Osteocyte (in vitro differentiated cells): ENCODE results near the gene IRF2BPL. TPM values are rescaled to one million over a fixed set of nuclear protein-coding genes. Genes with fewer than 3 reads are reported as not detected.
A peak's percentile ranks its signal among the peaks of the same experiment; 100 is the strongest.

Experiments
- DNase-seq: peaks from one replicate; pipeline ENCODE4 v3.0.0; 2021; ENCODE audit warnings: mixed read lengths; ENCODE audit not compliant: unreplicated experiment; ENCODE audit errors: extremely low spot score
- H3K27ac Mint-ChIP-seq: one replicate; pipeline ENCODE4 v1.8.0; 2021; ENCODE audit warnings: mild to moderate bottlenecking, mixed read lengths; ENCODE audit not compliant: unreplicated experiment
- H3K27me3 Mint-ChIP-seq: one replicate; pipeline ENCODE4 v1.8.0; 2021; ENCODE audit warnings: mixed read lengths; ENCODE audit not compliant: unreplicated experiment
- H3K36me3 Mint-ChIP-seq: one replicate; pipeline ENCODE4 v1.8.0; 2021; ENCODE audit warnings: mixed read lengths; ENCODE audit not compliant: unreplicated experiment
- H3K4me1 Mint-ChIP-seq: one replicate; pipeline ENCODE4 v1.8.0; 2021; ENCODE audit warnings: mixed read lengths; ENCODE audit not compliant: unreplicated experiment
- H3K4me3 Mint-ChIP-seq: one replicate; pipeline ENCODE4 v1.8.0; 2021; ENCODE audit warnings: mild to moderate bottlenecking, moderate library complexity, mixed read lengths; ENCODE audit not compliant: unreplicated experiment
- H3K9me3 Mint-ChIP-seq: one replicate; pipeline ENCODE4 v1.8.0; 2021; ENCODE audit warnings: mixed read lengths; ENCODE audit not compliant: unreplicated experiment
- total RNA-seq: library from RNA; stranded (reverse); gene quantifications from 2 replicates; pipeline ENCODE4 v1.2.1, GENCODE V29; 2021
- TF ChIP-seq, protein P1 (sequence below): fragments of 200-600 bp; sonication (generic); IDR thresholded peaks from 2 replicates; pipeline ENCODE4 v1.5.0; 2021; ENCODE audit warnings: antibody characterized with exemption, mild to moderate bottlenecking, moderate library complexity

The IRF2BPL gene
- total RNA-seq, 1 donor from 2014 or later = 120 TPM

GRCh38 chr14:77033622-77034589, 5.4 kb upstream of the IRF2BPL start:
- H3K4me1 Mint-ChIP-seq = peaks cover 91% of the 10 kb centered on the region
- H3K9me3 Mint-ChIP-seq = no peaks in the 10 kb centered on the region
- no peaks in the 10 kb centered on the region for H3K27me3 Mint-ChIP-seq
- no peaks in the 10 kb centered on the region for H3K36me3 Mint-ChIP-seq
- peak overlapping the region; percentile 99 for H3K27ac Mint-ChIP-seq
- TF ChIP-seq, protein P1, sequence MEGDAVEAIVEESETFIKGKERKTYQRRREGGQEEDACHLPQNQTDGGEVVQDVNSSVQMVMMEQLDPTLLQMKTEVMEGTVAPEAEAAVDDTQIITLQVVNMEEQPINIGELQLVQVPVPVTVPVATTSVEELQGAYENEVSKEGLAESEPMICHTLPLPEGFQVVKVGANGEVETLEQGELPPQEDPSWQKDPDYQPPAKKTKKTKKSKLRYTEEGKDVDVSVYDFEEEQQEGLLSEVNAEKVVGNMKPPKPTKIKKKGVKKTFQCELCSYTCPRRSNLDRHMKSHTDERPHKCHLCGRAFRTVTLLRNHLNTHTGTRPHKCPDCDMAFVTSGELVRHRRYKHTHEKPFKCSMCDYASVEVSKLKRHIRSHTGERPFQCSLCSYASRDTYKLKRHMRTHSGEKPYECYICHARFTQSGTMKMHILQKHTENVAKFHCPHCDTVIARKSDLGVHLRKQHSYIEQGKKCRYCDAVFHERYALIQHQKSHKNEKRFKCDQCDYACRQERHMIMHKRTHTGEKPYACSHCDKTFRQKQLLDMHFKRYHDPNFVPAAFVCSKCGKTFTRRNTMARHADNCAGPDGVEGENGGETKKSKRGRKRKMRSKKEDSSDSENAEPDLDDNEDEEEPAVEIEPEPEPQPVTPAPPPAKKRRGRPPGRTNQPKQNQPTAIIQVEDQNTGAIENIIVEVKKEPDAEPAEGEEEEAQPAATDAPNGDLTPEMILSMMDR = no peak
- peak; percentile 96 for DNase-seq
- peak overlapping the region; percentile 72 for H3K4me3 Mint-ChIP-seq

DNA sequence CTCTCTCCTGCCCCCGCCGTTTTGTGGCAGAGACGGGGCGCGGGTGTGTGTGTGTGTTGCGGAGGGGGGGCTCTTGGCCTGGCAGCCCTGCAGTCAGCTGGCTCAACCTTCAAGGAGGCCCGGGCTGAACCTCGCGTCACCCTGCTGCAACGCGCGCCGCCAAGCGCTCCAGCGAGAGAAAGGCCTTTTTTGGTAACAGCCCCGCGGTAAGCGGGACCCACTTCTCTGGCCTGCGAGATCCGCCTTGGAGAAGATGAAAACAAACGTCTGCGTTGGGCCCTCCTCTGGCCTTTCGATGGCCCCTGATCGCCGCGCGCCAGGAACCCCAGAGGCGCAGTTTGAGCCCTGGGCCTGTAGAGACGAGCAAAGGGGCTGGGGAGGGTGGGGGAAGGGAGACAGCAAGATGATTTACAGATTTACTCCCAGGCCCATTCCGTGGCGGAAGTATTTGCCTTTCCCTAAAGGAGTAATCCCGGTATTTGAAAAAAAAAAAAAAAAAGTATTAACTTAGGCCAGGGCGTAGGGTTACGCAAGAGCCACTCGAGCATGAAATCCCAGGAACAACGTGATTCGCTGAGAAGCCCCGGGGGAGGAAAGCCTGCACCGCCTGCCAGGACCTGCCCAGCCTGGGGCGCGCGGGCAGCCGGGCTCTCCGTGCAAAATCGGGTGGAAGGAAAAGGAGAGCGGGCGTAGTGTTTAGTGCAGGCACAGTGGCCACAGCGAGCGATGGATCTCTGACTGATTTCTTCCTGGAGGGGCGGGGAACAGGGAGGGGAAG, 4.5 kb upstream of the IRF2BPL start:
- TF ChIP-seq, protein P1 = no peak
- peak; percentile 98 for DNase-seq
- H3K36me3 Mint-ChIP-seq = no peaks in the 10 kb centered on the region
- H3K9me3 Mint-ChIP-seq = no peaks in the 10 kb centered on the region
- H3K4me3 Mint-ChIP-seq = peak overlapping the region; percentile 72
- peak overlapping the region; percentile 99 for H3K27ac Mint-ChIP-seq
- H3K27me3 Mint-ChIP-seq = no peaks in the 10 kb centered on the region
- peaks cover 85% of the 10 kb centered on the region for H3K4me1 Mint-ChIP-seq

DNA sequence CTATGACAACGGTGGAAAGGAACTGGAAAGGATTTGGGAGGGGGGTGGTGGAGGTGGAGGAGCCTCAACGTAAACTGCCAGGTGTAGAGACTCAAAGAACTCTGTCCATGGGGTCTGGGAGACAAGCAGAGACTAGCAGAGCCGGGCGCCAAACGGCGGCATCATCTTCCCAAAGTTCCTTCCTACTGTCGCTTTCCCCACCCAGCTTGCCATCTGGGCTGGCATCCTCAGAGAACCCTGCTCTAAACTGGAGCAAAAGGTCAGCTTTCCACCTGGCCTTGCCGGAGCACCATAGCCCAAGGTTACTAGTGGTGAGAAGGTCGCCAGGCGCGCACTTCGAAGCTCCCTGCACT, 4.0 kb upstream of the IRF2BPL start:
- H3K27me3 Mint-ChIP-seq = no peaks in the 10 kb centered on the region
- H3K4me1 Mint-ChIP-seq = peaks cover 79% of the 10 kb centered on the region
- no peak for DNase-seq
- peak overlapping the region; percentile 72 for H3K4me3 Mint-ChIP-seq
- no peaks in the 10 kb centered on the region for H3K9me3 Mint-ChIP-seq
- no peaks in the 10 kb centered on the region for H3K36me3 Mint-ChIP-seq
- TF ChIP-seq, protein P1 = no peak
- H3K27ac Mint-ChIP-seq = peak overlapping the region; percentile 99

DNA sequence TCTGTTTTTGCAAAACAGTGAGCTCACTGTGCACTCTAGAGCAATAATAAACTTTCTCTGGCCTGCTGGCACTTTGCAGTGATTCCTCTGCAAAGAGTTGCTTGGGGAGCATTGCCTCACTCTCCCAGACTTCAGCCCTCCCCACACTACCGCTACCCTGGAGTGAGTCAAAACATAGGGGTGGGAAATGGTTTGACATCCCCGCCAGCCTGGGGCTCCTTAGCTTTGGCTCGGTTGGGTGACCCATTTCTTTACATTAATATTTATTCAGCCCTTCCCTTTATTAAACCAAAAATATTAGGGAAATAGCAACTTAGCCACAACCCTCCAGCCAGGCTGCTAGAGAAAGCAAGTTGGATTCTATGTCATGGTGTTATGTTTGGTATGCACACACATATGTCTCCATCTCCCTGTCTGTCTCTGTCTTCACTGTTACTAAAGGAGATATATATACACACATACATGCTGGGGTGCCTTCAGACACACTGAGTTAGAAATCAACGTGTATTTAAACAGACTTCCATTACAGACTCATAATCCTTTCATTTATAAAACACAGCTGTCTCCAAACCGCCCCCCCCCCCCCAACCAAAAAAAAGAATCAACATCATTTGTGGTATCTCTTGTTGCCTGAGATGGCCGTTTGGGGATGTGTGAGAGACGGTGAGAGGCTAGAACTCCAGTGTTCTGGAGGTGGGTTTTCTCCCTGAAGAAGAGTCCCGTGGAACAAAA, 3.4 kb upstream of the IRF2BPL start:
- TF ChIP-seq, protein P1 = no peak
- no peaks in the 10 kb centered on the region for H3K36me3 Mint-ChIP-seq
- no peaks in the 10 kb centered on the region for H3K9me3 Mint-ChIP-seq
- no peaks in the 10 kb centered on the region for H3K27me3 Mint-ChIP-seq
- peak overlapping the region; percentile 99 for H3K27ac Mint-ChIP-seq
- peak overlapping the region; percentile 72 for H3K4me3 Mint-ChIP-seq
- H3K4me1 Mint-ChIP-seq = peaks cover 74% of the 10 kb centered on the region
- no peak for DNase-seq
